Parathyroid adenoma (tissue), 2 donors: ENCODE results near the gene XIRP1.

Experiments used
- H2AFZ ChIP-seq: fragments of 300-600 bp; sonication (generic); one replicate; pipeline ENCODE4 v1.7.0; 2017; ENCODE audit warnings: antibody characterized with exemption, mild to moderate bottlenecking
- H3K27ac ChIP-seq: fragments of 300-600 bp; sonication (generic); one replicate; pipeline ENCODE4 v1.7.0; 2017
- H3K27me3 ChIP-seq: fragments of 300-600 bp; sonication (generic); one replicate; pipeline ENCODE4 v1.7.0; 2017; ENCODE audit warnings: low read length; ENCODE audit not compliant: control insufficient read depth, insufficient read depth
- H3K36me3 ChIP-seq: fragments of 300-600 bp; sonication (generic); one replicate; pipeline ENCODE4 v1.7.0; 2017; ENCODE audit warnings: low read length; ENCODE audit not compliant: control insufficient read depth, insufficient read depth
- H3K4me1 ChIP-seq: fragments of 300-600 bp; sonication (generic); one replicate; pipeline ENCODE4 v1.7.0; 2017; ENCODE audit warnings: control low read depth
- H3K4me2 ChIP-seq: fragments of 300-600 bp; sonication (generic); one replicate; pipeline ENCODE4 v1.7.0; 2017; ENCODE audit warnings: low read length
- H3K4me3 ChIP-seq: fragments of 300-600 bp; sonication (generic); one replicate; pipeline ENCODE4 v1.7.0; 2017; ENCODE audit warnings: low read depth, low read length
- H3K79me2 ChIP-seq: fragments of 300-600 bp; sonication (generic); one replicate; pipeline ENCODE4 v1.7.0; 2017; ENCODE audit warnings: control low read depth
- H3K9ac ChIP-seq: fragments of 300-600 bp; sonication (generic); one replicate; pipeline ENCODE4 v1.7.0; 2017; ENCODE audit warnings: mild to moderate bottlenecking
- H3K9me3 ChIP-seq: fragments of 300-600 bp; sonication (generic); one replicate; pipeline ENCODE4 v1.7.0; 2017; ENCODE audit warnings: low read length; ENCODE audit not compliant: control insufficient read depth
- TF ChIP-seq, protein P1 (sequence below): fragments of 300-600 bp; sonication (generic); IDR thresholded peaks from one replicate; pipeline ENCODE4 v1.7.0; 2017; ENCODE audit warnings: antibody characterized with exemption, mild to moderate bottlenecking
- donor health status: primary hyperparathyroidism.

The XIRP1 gene

DNA sequence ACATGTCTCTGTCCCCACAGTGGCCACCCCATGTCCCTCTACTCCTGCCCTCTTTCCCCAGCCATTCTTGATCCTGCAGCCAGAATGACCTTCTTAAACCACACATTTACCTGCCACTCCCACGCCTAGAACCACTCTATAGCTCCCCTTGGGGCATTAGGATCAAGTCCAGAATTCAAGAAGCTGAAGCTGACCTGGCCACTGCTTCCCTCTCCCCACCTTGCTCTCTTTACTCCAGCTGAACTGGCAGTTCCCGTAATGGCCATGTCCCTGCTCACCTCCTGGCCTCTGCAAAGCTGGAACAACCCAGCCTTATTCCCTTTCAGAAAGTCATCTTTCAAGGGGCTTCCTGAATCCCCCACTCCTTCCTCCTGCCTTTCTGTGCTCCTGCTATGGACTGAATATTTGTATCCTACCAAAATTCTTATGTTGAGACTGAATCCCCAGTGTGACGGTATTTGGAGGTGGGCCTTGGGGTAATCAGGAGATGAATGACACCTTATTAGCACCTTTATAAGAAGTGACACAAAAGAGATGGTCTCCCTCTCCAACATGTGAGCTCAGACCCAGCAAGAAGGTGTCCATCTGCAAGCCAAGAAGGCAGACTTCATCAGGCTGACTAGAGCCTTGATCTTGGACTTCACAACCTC, 42.8 kb downstream of the XIRP1 start:
- TF ChIP-seq, protein P1, sequence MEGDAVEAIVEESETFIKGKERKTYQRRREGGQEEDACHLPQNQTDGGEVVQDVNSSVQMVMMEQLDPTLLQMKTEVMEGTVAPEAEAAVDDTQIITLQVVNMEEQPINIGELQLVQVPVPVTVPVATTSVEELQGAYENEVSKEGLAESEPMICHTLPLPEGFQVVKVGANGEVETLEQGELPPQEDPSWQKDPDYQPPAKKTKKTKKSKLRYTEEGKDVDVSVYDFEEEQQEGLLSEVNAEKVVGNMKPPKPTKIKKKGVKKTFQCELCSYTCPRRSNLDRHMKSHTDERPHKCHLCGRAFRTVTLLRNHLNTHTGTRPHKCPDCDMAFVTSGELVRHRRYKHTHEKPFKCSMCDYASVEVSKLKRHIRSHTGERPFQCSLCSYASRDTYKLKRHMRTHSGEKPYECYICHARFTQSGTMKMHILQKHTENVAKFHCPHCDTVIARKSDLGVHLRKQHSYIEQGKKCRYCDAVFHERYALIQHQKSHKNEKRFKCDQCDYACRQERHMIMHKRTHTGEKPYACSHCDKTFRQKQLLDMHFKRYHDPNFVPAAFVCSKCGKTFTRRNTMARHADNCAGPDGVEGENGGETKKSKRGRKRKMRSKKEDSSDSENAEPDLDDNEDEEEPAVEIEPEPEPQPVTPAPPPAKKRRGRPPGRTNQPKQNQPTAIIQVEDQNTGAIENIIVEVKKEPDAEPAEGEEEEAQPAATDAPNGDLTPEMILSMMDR: no peak
- H3K9me3 ChIP-seq: no peaks in the 10 kb centered on the region
- no peak overlapping the region for H3K9ac ChIP-seq
- no peak overlapping the region for H3K4me3 ChIP-seq
- H3K4me2 ChIP-seq: no peak overlapping the region
- peaks cover 50% of the 10 kb centered on the region for H3K79me2 ChIP-seq
- no peak overlapping the region for H2AFZ ChIP-seq
- no peaks in the 10 kb centered on the region for H3K36me3 ChIP-seq
- peaks cover 68% of the 10 kb centered on the region for H3K4me1 ChIP-seq
- H3K27ac ChIP-seq: peak overlapping the region; percentile 100
- no peaks in the 10 kb centered on the region for H3K27me3 ChIP-seq

DNA sequence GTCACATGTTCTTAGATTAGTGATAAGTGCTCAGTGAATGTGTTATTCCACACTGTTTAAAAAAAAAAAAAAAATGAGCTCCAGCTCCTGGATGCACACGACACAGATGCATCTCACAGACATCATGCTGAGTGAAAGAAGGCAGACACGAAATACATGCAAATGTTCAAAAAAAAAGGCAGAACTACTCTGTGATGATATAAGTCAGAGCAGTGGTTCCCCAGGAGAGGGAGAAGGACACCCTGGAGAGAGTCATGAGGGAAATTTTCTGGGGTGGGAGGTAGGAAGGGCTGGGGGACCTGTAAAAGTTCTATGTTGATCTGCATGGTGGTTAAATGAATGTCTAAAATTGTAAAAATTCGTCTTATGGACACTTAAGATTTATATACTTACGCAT, 43.3 kb downstream of the XIRP1 start:
- no peak overlapping the region for H3K4me3 ChIP-seq
- H3K9me3 ChIP-seq: no peaks in the 10 kb centered on the region
- TF ChIP-seq, protein P1: no peak
- H3K27me3 ChIP-seq: no peaks in the 10 kb centered on the region
- H3K79me2 ChIP-seq: peaks cover 53% of the 10 kb centered on the region
- peak overlapping the region; percentile 100 for H3K27ac ChIP-seq
- no peak overlapping the region for H3K9ac ChIP-seq
- no peak overlapping the region for H3K4me2 ChIP-seq
- peaks cover 69% of the 10 kb centered on the region for H3K4me1 ChIP-seq
- no peak overlapping the region for H2AFZ ChIP-seq
- no peaks in the 10 kb centered on the region for H3K36me3 ChIP-seq

DNA sequence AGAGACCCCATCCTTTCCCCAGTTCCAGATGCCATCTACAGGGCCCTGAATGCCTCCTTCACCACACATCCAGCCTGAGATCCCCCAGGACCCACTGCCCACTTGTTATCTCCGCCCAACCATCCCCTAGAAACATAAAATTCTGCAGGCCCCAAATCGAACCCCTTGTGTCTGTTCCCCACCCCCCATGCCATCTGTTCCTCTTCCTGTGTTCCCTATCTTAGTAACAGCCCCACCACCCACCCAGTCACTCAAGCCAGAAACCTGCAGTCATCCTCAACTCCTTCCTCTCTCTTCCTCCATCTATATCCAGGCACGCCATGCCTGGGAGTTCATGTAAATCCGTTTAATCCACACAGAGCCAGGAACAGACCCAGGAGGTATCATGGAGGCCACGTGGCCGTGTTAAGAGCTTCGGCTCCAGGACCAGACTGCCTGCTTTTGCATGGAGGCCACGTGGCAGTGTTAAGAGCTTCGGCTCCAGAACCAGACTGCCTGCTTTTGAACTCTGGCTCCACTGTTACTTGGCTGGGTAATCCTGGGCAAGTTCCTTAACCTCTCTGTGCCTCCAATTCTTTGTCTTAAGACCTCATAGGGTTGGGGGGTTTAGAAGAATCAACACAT, 43.8 kb downstream of the XIRP1 start:
- no peaks in the 10 kb centered on the region for H3K36me3 ChIP-seq
- peak overlapping the region; percentile 59 for H3K4me2 ChIP-seq
- H3K4me3 ChIP-seq: peak overlapping the region; percentile 27
- H3K9ac ChIP-seq: no peak overlapping the region
- H3K27me3 ChIP-seq: no peaks in the 10 kb centered on the region
- H2AFZ ChIP-seq: no peak overlapping the region
- no peaks in the 10 kb centered on the region for H3K9me3 ChIP-seq
- peak overlapping the region; percentile 100 for H3K27ac ChIP-seq
- peaks cover 53% of the 10 kb centered on the region for H3K79me2 ChIP-seq
- TF ChIP-seq, protein P1: no peak
- peaks cover 74% of the 10 kb centered on the region for H3K4me1 ChIP-seq

GRCh38 chr3:39147711-39148434, 44.5 kb downstream of the XIRP1 start:
- Histone ChIP-seq H3K36me3 (no peaks in the 10 kb centered on the region), H3K27me3 (no peaks in the 10 kb centered on the region), H3K9me3 (no peaks in the 10 kb centered on the region), H3K4me2 (peak overlapping the region; percentile 59), H3K9ac (peak overlapping the region; percentile 22), H3K27ac (peak overlapping the region; percentile 100), H3K4me1 (peaks cover 79% of the 10 kb centered on the region), H3K4me3 (peak overlapping the region; percentile 27), H2AFZ (no peak overlapping the region), H3K79me2 (peaks cover 53% of the 10 kb centered on the region)
- TF ChIP-seq, protein P1: no peak
